Right atrium auricular region (tissue), 2 donors: Measurements from ENCODE around the gene RAB17. TPM values are rescaled to one million over a fixed set of nuclear protein-coding genes. Genes with fewer than 3 reads are reported as not detected.

Source experiments
- DNase-seq: peaks from one replicate; pipeline ENCODE4 v3.0.0-alpha.2; 2019; ENCODE audit warnings: low spot score
- H3K27ac ChIP-seq, 2 donors: fragments of 200-600 bp; sonication (generic); 1 replicate in 1 of 2; 2 replicates in 1 of 2; pipeline ENCODE4 v1.5.1; 2016 to 2019
- H3K27me3 ChIP-seq, 2 donors: fragments of 200-600 bp; sonication (generic); one replicate each; pipeline versions ENCODE4 v1.5.1 to v1.6.0; 2017 to 2019
- H3K36me3 ChIP-seq: fragments of 200-600 bp; sonication (generic); one replicate; pipeline ENCODE4 v1.5.1; 2016
- H3K4me1 ChIP-seq, 2 donors: fragments of 200-600 bp; sonication (generic); one replicate each; pipeline versions ENCODE4 v1.5.1 to v1.6.0; 2017 to 2019
- H3K4me3 ChIP-seq, 2 donors: fragments of 200-600 bp; sonication (generic); 1 replicate in 1 of 2; 2 replicates in 1 of 2; pipeline ENCODE4 v1.5.1; 2017 to 2019; ENCODE audit warnings: mild to moderate bottlenecking in 1 of 2, moderate library complexity in 1 of 2
- H3K9me3 ChIP-seq, 2 donors: fragments of 200-600 bp; sonication (generic); one replicate each; pipeline ENCODE4 v1.5.1; 2019
- CTCF ChIP-seq, 2 donors: fragments of 200-600 bp; sonication (generic); IDR thresholded peaks; one replicate each; pipeline ENCODE4 v1.5.1; 2019; ENCODE audit warnings: antibody characterized with exemption in 2 of 2
- total RNA-seq, 2 donors: library from RNA; depleted of rRNA; stranded (reverse); fragments of >200 nt; gene quantifications; one replicate each; pipeline ENCODE4 v1.1.0, GENCODE V29; 2016

RAB17 gene
- total RNA-seq, 2 donors from 2014 or later = 1.0 to 4.5 TPM

GRCh38 chr2:237535385-237536082 lies 55.0 kb downstream of the RAB17 start:
- Histone ChIP-seq H3K27ac (no peak overlapping the region), H3K4me1 (peaks cover 0 to 6% of the 10 kb centered on the region in 2 donors), H3K27me3 (no peaks in the 10 kb centered on the region), H3K9me3 (no peaks in the 10 kb centered on the region), H3K36me3 (no peaks in the 10 kb centered on the region), H3K4me3 (no peak overlapping the region)
- no peak for TF ChIP-seq CTCF (IDR thresholded peaks at IDR 0.05)
- no peak for DNase-seq

- Histone ChIP-seq H3K36me3 (no peaks in the 10 kb centered on the region), H3K27me3 (no peaks in the 10 kb centered on the region), H3K27ac (no peak overlapping the region), H3K4me1 (no peaks in the 10 kb centered on the region), H3K9me3 (no peaks in the 10 kb centered on the region), H3K4me3 (no peak overlapping the region)
- TF ChIP-seq CTCF (IDR thresholded peaks at IDR 0.05) = no peak
- DNase-seq = no peak
These were observed 56.2 kb downstream of the RAB17 start for GRCh38 chr2:237534380-237534779.

GRCh38 chr2:237533668-237534161 lies 56.8 kb downstream of the RAB17 start:
- no peak for DNase-seq
- TF ChIP-seq CTCF (IDR thresholded peaks at IDR 0.05) = no peak
- no peak overlapping the region for H3K4me3 ChIP-seq
- H3K9me3 ChIP-seq = no peaks in the 10 kb centered on the region
- no peaks in the 10 kb centered on the region for H3K27me3 ChIP-seq
- H3K36me3 ChIP-seq = no peaks in the 10 kb centered on the region
- H3K4me1 ChIP-seq = no peaks in the 10 kb centered on the region
- H3K27ac ChIP-seq = no peak overlapping the region

GRCh38 chr2:237532160-237532559 lies 58.4 kb downstream of the RAB17 start:
- no peak for TF ChIP-seq CTCF (IDR thresholded peaks at IDR 0.05)
- H3K27ac ChIP-seq = no peak overlapping the region
- no peak for DNase-seq
- H3K4me3 ChIP-seq = no peak overlapping the region
- no peaks in the 10 kb centered on the region for H3K27me3 ChIP-seq
- H3K9me3 ChIP-seq = no peaks in the 10 kb centered on the region
- H3K36me3 ChIP-seq = no peaks in the 10 kb centered on the region
- no peaks in the 10 kb centered on the region for H3K4me1 ChIP-seq

- Histone ChIP-seq H3K36me3 (peaks cover 4% of the 10 kb centered on the region), H3K4me3 (no peak overlapping the region), H3K27ac (no peak overlapping the region), H3K9me3 (no peaks in the 10 kb centered on the region), H3K4me1 (no peaks in the 10 kb centered on the region), H3K27me3 (no peaks in the 10 kb centered on the region)
- TF ChIP-seq CTCF (IDR thresholded peaks at IDR 0.05) = no peak
- no peak for DNase-seq
These were observed 59.8 kb downstream of the RAB17 start for GRCh38 chr2:237530472-237531433.
